Lower leg skin (tissue), 3 donors: ENCODE measurements around the gene SPSB4.

Experiments
- CTCF ChIP-seq, 3 donors: fragments of 450-650 bp; IDR thresholded peaks; one replicate each; pipeline ENCODE4 v1.5.1; 2016; ENCODE audit warnings: antibody characterized with exemption in 3 of 3, mild to moderate bottlenecking in 3 of 3, moderate library complexity in 2 of 3
- POLR2A ChIP-seq, 2 donors: fragments of 450-650 bp; IDR thresholded peaks; one replicate each; pipeline ENCODE4 v1.6.1; 2016 to 2017; ENCODE audit warnings: antibody characterized with exemption in 2 of 2, mild to moderate bottlenecking in 1 of 2, moderate library complexity in 1 of 2

- TF ChIP-seq CTCF (IDR thresholded peaks at IDR 0.05) (no peak), POLR2A (IDR thresholded peaks at IDR 0.05) (no peak)
These were observed 119.6 kb downstream of the SPSB4 start for GRCh38 chr3:141170678-141171295.
